WTC11 (cell line): Measurements from ENCODE around the gene LSM5. TPM values are rescaled to one million over a fixed set of nuclear protein-coding genes. Genes with fewer than 3 reads are reported as not detected.
"Not testable (repeated sequence)": the region's sequence is repeated elsewhere in the genome, so short reads cannot be mapped to it uniquely, and the experiment has no call there.

Experiments
- ATAC-seq: fragments of 200-7000 bp; cut with Tn5 transposase; 2 replicates; pipeline ENCODE4 v1.10.0; 2021; ENCODE audit warnings: mild to moderate bottlenecking, moderate library complexity
- CTCF ChIA-PET: fragments of 300-600 bp; sonication (Branson Sonifier 250); formaldehyde crosslinking; loops from one replicate; lab custom pipeline; 2021; ENCODE audit warnings: antibody characterized with exemption; lab: Charles Lee
- POLR2A ChIA-PET: fragments of 350-600 bp; sonication (Branson Sonifier 250); formaldehyde crosslinking; loops from one replicate; lab custom pipeline; 2021; ENCODE audit warnings: antibody characterized with exemption; lab: Charles Lee
- DNase-seq: peaks from one replicate; pipeline ENCODE4 v3.0.0; 2021; ENCODE audit warnings: low spot score
- H3K27ac Mint-ChIP-seq: 2 replicates; pipeline ENCODE4 v1.8.0; 2021; ENCODE audit warnings: mixed read lengths
- H3K27me3 Mint-ChIP-seq: 2 replicates; pipeline ENCODE4 v1.8.0; 2021; ENCODE audit warnings: low read depth, mild to moderate bottlenecking, moderate library complexity, mixed read lengths
- H3K36me3 Mint-ChIP-seq: 2 replicates; pipeline ENCODE4 v1.8.0; 2021; ENCODE audit warnings: mixed read lengths
- H3K4me1 Mint-ChIP-seq: 2 replicates; pipeline ENCODE4 v1.8.0; 2022; ENCODE audit warnings: mixed read lengths
- H3K4me3 Mint-ChIP-seq: 2 replicates; pipeline ENCODE4 v1.8.0; 2021; ENCODE audit warnings: mild to moderate bottlenecking, moderate library complexity, mixed read lengths
- H3K9me3 Mint-ChIP-seq: 2 replicates; pipeline ENCODE4 v1.8.0; 2021; ENCODE audit warnings: mixed read lengths
- CDX4 ChIP-seq: fragments of 250-450 bp; sonication (Bioruptor Pico); IDR thresholded peaks from 2 replicates; pipeline ENCODE4 v1.9.0; 2021; ENCODE audit warnings: moderate library complexity, mild to moderate bottlenecking, inconsistent platforms, borderline replicate concordance
- CTCF ChIP-seq: fragments of 200-600 bp; IDR thresholded peaks from 2 replicates; pipeline ENCODE4 v1.8.0; 2022; ENCODE audit warnings: antibody characterized with exemption
- ESRRA ChIP-seq: sonication (generic); formaldehyde crosslinking; IDR thresholded peaks from 2 replicates; pipeline ENCODE4 v1.8.1; 2022; ENCODE audit warnings: mild to moderate bottlenecking, missing genetic modification reagents, borderline replicate concordance
- ETV6 ChIP-seq: sonication (generic); formaldehyde crosslinking; IDR thresholded peaks from 2 replicates; pipeline ENCODE4 v1.8.1; 2022; ENCODE audit warnings: mild to moderate bottlenecking, missing genetic modification reagents
- GRHL2 ChIP-seq: fragments of 250-450 bp; sonication (Bioruptor Pico); IDR thresholded peaks from 2 replicates; pipeline ENCODE4 v1.8.0; 2022; ENCODE audit warnings: mild to moderate bottlenecking, moderate library complexity; ENCODE audit not compliant: insufficient replicate concordance, severe bottlenecking
- MYBL2 ChIP-seq: sonication (generic); formaldehyde crosslinking; IDR thresholded peaks from 2 replicates; pipeline ENCODE4 v1.8.1; 2023; ENCODE audit warnings: mild to moderate bottlenecking, moderate library complexity, missing genetic modification reagents
- SMAD3 ChIP-seq: sonication (generic); formaldehyde crosslinking; IDR thresholded peaks from 2 replicates; pipeline ENCODE4 v1.8.0; 2022; ENCODE audit warnings: missing genetic modification reagents, mild to moderate bottlenecking, borderline replicate concordance
- SMAD4 ChIP-seq: sonication (generic); formaldehyde crosslinking; IDR thresholded peaks from 2 replicates; pipeline ENCODE4 v1.8.0; 2022; ENCODE audit warnings: mild to moderate bottlenecking, missing genetic modification reagents
- SOX15 ChIP-seq: fragments of 250-450 bp; sonication (Bioruptor Pico); IDR thresholded peaks from 2 replicates; pipeline ENCODE4 v1.9.0; 2021; ENCODE audit warnings: mild to moderate bottlenecking
- USF2 ChIP-seq: sonication (generic); formaldehyde crosslinking; IDR thresholded peaks from 2 replicates; pipeline ENCODE4 v1.8.1; 2023; ENCODE audit warnings: mild to moderate bottlenecking, missing genetic modification reagents, moderate library complexity
- ZNF281 ChIP-seq: sonication (generic); formaldehyde crosslinking; IDR thresholded peaks from 2 replicates; pipeline ENCODE4 v1.8.0; 2023; ENCODE audit warnings: mild to moderate bottlenecking, missing genetic modification reagents
- ZNF425 ChIP-seq: fragments of 250-450 bp; sonication (Bioruptor Pico); conservative IDR thresholded peaks from 2 replicates; pipeline ENCODE4 v1.9.0; 2021; ENCODE audit warnings: mild to moderate bottlenecking
- ZSCAN18 ChIP-seq: fragments of 250-450 bp; sonication (Bioruptor Pico); IDR thresholded peaks from 2 replicates; pipeline ENCODE4 v2.1.2; 2022; ENCODE audit warnings: mild to moderate bottlenecking, moderate library complexity
- total RNA-seq: library from RNA; stranded (reverse); gene quantifications from 3 replicates; pipeline ENCODE4 v1.2.3, GENCODE V29; 2021

LSM5 gene
- total RNA-seq, 1 experiment from 2014 or later = 89.5 TPM

- no peak for TF ChIP-seq USF2 (CRISPR knock-in tag)
- no peak for TF ChIP-seq ZNF281
- TF ChIP-seq CDX4 (CRISPR knock-in tag) = no peak
- no peak for TF ChIP-seq ZNF425
- no peak for TF ChIP-seq ESRRA (CRISPR knock-in tag)
- no peak for TF ChIP-seq GRHL2 (CRISPR knock-in tag)
- no peak for TF ChIP-seq SMAD4 (CRISPR knock-in tag)
- no peak for TF ChIP-seq MYBL2
These were observed 11.3 kb upstream of the LSM5 start (continued) for GRCh38 chr7:32501522-32501921.

- Mint-ChIP-seq H3K36me3 (peaks cover 19% of the 10 kb centered on the region), H3K27me3 (no peaks in the 10 kb centered on the region; the same call in 1 of the 2 replicates), H3K4me3 (no peak overlapping the region), H3K27ac (peak overlapping the region; percentile 10), H3K9me3 (peaks cover 6% of the 10 kb centered on the region), H3K4me1 (peaks cover 36% of the 10 kb centered on the region)
- ATAC-seq (no peak), DNase-seq (no peak)
- CTCF ChIA-PET = no interaction called here
- POLR2A ChIA-PET = no interaction called here
- TF ChIP-seq ZSCAN18 (CRISPR knock-in tag) = no peak
- no peak for TF ChIP-seq CTCF
- no peak for TF ChIP-seq ETV6 (CRISPR knock-in tag)
- no peak for TF ChIP-seq SMAD3
- TF ChIP-seq SOX15 (CRISPR knock-in tag) = no peak
These were observed 10.8 kb upstream of the LSM5 start for GRCh38 chr7:32500922-32501341.

- H3K9me3 Mint-ChIP-seq, DNase-seq, CTCF ChIA-PET, H3K4me3 Mint-ChIP-seq, H3K27ac Mint-ChIP-seq, POLR2A ChIA-PET, ATAC-seq, H3K27me3 Mint-ChIP-seq: not testable (repeated sequence)
- H3K4me1 Mint-ChIP-seq = peaks cover 36% of the 10 kb centered on the region
- peaks cover 19% of the 10 kb centered on the region for H3K36me3 Mint-ChIP-seq
These were observed 10.0 kb upstream of the LSM5 start for GRCh38 chr7:32500216-32500615.

- DNase-seq, CTCF ChIA-PET, H3K4me3 Mint-ChIP-seq, H3K9me3 Mint-ChIP-seq, POLR2A ChIA-PET, H3K27me3 Mint-ChIP-seq, H3K27ac Mint-ChIP-seq, ATAC-seq: not testable (repeated sequence)
- Mint-ChIP-seq H3K36me3 (peaks cover 19% of the 10 kb centered on the region), H3K4me1 (peaks cover 36% of the 10 kb centered on the region)
These were observed 9.6 kb upstream of the LSM5 start for GRCh38 chr7:32499755-32500154.
